Esophagus squamous epithelium (tissue), 5 donors: ENCODE data around the gene KHSRP. TPM values are rescaled to one million over a fixed set of nuclear protein-coding genes. Genes with fewer than 3 reads are reported as not detected.

Experiments
- DNase-seq: peaks from one replicate; lab custom pipeline; 2025; lab: John Stamatoyannopoulos, UW
- H3K27ac ChIP-seq, 4 donors: fragments of 200-600 bp; sonication (generic); one replicate each; pipeline ENCODE4 v1.5.1; 2016 to 2019; ENCODE audit warnings: mild to moderate bottlenecking in 1 of 4
- H3K27me3 ChIP-seq, 4 donors: fragments of 200-600 bp; sonication (generic); 1 replicate in 3 of 4; 2 replicates in 1 of 4; pipeline versions ENCODE4 v1.5.1 to v1.6.0; 2017 to 2021; ENCODE audit warnings: antibody characterized with exemption in 1 of 4
- H3K36me3 ChIP-seq, 3 donors: fragments of 200-600 bp; sonication (generic); one replicate each; pipeline ENCODE4 v1.5.1; 2016 to 2019
- H3K4me1 ChIP-seq, 3 donors: fragments of 200-600 bp; sonication (generic); one replicate each; pipeline ENCODE4 v1.5.1; 2017 to 2019
- H3K4me3 ChIP-seq, 4 donors: fragments of 200-600 bp; sonication (generic); 1 replicate in 3 of 4; 2 replicates in 1 of 4; pipeline ENCODE4 v1.5.1; 2016 to 2019; ENCODE audit warnings: mild to moderate bottlenecking in 2 of 4, moderate library complexity in 1 of 4
- H3K9me3 ChIP-seq, 3 donors: fragments of 200-600 bp; sonication (generic); one replicate each; pipeline ENCODE4 v1.5.1; 2016 to 2019
- CTCF ChIP-seq, 6 experiments: fragments of 450-650 bp in 4 of 6; fragments of 200-600 bp in 2 of 6; sonication (generic) in 2 of 6; IDR thresholded peaks; one replicate each; pipeline ENCODE4 v1.5.1; 2016 to 2019; ENCODE audit warnings: antibody characterized with exemption in 6 of 6, mild to moderate bottlenecking in 4 of 6, moderate library complexity in 4 of 6
- POLR2A ChIP-seq, 4 donors: fragments of 450-650 bp; IDR thresholded peaks; one replicate each; pipeline ENCODE4 v1.6.1; 2017; ENCODE audit warnings: antibody characterized with exemption in 4 of 4, mild to moderate bottlenecking in 4 of 4, moderate library complexity in 3 of 4
- WGBS, 2 donors: methylation state at CpG; one replicate each; pipeline ENCODE4 v1.1.5; 2018; 5-methylcytosine and 5-hydroxymethylcytosine counted together
- intact Hi-C: fragments of 100-400 bp; cut with DNase I; formaldehyde crosslinking; loops from one replicate; pipeline ENCODE4 v1.15.0; 2022
- total RNA-seq, 4 donors: library from RNA; depleted of rRNA; stranded (reverse); fragments of >200 nt; gene quantifications; one replicate each; pipeline ENCODE4 v1.1.0, GENCODE V29; 2016
- donor health status: DM: yes; HTN: yes; CAD: no.

Gene KHSRP
- 100 to 1,000 TPM; 111 to 158 (median 125) TPM for total RNA-seq

GRCh38 chr19:6424195-6424938 lies at the start of gene KHSRP:
Gene KHSRP (minus strand): TSS chr19:6424811. CDS start chr19:6424701, 110 bp downstream.
- DNase-seq, result no peak
- Histone ChIP-seq H3K27me3 (no peaks in the 10 kb centered on the region), H3K4me1 (peaks cover 12 to 48% (median 19%) of the 10 kb centered on the region in 3 donors), H3K4me3 (peak within 1 kb of the TSS; percentile 60 to 88 (median 86)), H3K9me3 (no peaks in the 10 kb centered on the region), H3K36me3 (peaks cover 12 to 31% (median 20%) of the 10 kb centered on the region in 3 donors), H3K27ac (peak within 1 kb of the TSS; percentile 85 to 88 (median 88))
- WGBS, 2 donors, result 0% methylated on average over 7 of the region's 114 CpGs; no CpG with 5 or more reads in 1 of the 2 donors
- TF ChIP-seq CTCF (IDR thresholded peaks at IDR 0.05) (peak in 1 of 6 experiments; percentile 8), POLR2A (IDR thresholded peaks at IDR 0.05) (peak in 3 of 4 donors; percentile 66 to 91 (median 80))
- intact Hi-C loops, result no loop called here

- Histone ChIP-seq H3K9me3 (no peaks in the 10 kb centered on the region), H3K27me3 (peaks cover 0 to 41% (median 3%) of the 10 kb centered on the region in 4 donors), H3K36me3 (peaks cover 0 to 2% (median 0%) of the 10 kb centered on the region in 3 donors), H3K4me3 (no peak overlapping the region), H3K27ac (no peak overlapping the region), H3K4me1 (peaks cover 4 to 19% (median 14%) of the 10 kb centered on the region in 3 donors)
- intact Hi-C loops, result no loop called here
- DNase-seq, result no peak
- TF ChIP-seq CTCF (IDR thresholded peaks at IDR 0.05), result no peak
- TF ChIP-seq POLR2A (IDR thresholded peaks at IDR 0.05), result no peak
- 77 to 86% methylated on average over 3 to 4 of the region's 9 CpGs for WGBS, 2 donors
Observed at GRCh38 chr19:6473647-6474046, 49.0 kb upstream of the KHSRP start.

- Histone ChIP-seq H3K4me1 (peaks cover 4 to 19% (median 14%) of the 10 kb centered on the region in 3 donors), H3K9me3 (no peaks in the 10 kb centered on the region), H3K27ac (no peak overlapping the region), H3K27me3 (peaks cover 0 to 34% (median 3%) of the 10 kb centered on the region in 4 donors), H3K4me3 (no peak overlapping the region), H3K36me3 (peaks cover 0 to 12% (median 0%) of the 10 kb centered on the region in 3 donors)
- 40% methylated on average over 1 of the region's 4 CpGs; no CpG with 5 or more reads in 1 of the 2 donors for WGBS, 2 donors
- intact Hi-C loops, result no loop called here
- no peak for TF ChIP-seq CTCF (IDR thresholded peaks at IDR 0.05)
- TF ChIP-seq POLR2A (IDR thresholded peaks at IDR 0.05), result no peak
- no peak for DNase-seq
Observed at GRCh38 chr19:6472713-6473112, 48.1 kb upstream of the KHSRP start.

GRCh38 chr19:6471076-6471475 lies 46.5 kb upstream of the KHSRP start:
- H3K9me3 ChIP-seq, result no peaks in the 10 kb centered on the region
- WGBS, 2 donors, result 78 to 83% methylated on average over 11 to 13 of the region's 14 CpGs
- H3K36me3 ChIP-seq, result peaks cover 0 to 28% (median 0%) of the 10 kb centered on the region in 3 donors
- intact Hi-C loops, result no loop called here
- no peak for DNase-seq
- no peak overlapping the region for H3K27ac ChIP-seq
- no peak for TF ChIP-seq POLR2A (IDR thresholded peaks at IDR 0.05)
- no peak for TF ChIP-seq CTCF (IDR thresholded peaks at IDR 0.05)
- no peak overlapping the region for H3K4me3 ChIP-seq
- H3K4me1 ChIP-seq, result peaks cover 4 to 9% (median 6%) of the 10 kb centered on the region in 3 donors
- peaks cover 0 to 20% (median under 1%) of the 10 kb centered on the region in 4 donors for H3K27me3 ChIP-seq

- Histone ChIP-seq H3K9me3 (no peaks in the 10 kb centered on the region), H3K27me3 (peaks cover 0 to 16% (median 0%) of the 10 kb centered on the region in 4 donors), H3K27ac (no peak overlapping the region), H3K4me3 (no peak overlapping the region), H3K36me3 (peaks cover 0 to 35% (median 0%) of the 10 kb centered on the region in 3 donors), H3K4me1 (peaks cover 0 to 3% (median 0%) of the 10 kb centered on the region in 3 donors)
- intact Hi-C loops, result no loop called here
- DNase-seq, result no peak
- TF ChIP-seq CTCF (IDR thresholded peaks at IDR 0.05), result no peak
- no peak for TF ChIP-seq POLR2A (IDR thresholded peaks at IDR 0.05)
- 73 to 90% methylated on average over 6 to 7 of the region's 8 CpGs for WGBS, 2 donors
Observed at GRCh38 chr19:6470173-6470572, 45.6 kb upstream of the KHSRP start.
